Heart right ventricle (tissue), 16 donors: ENCODE measurements around the gene FTCDNL1. TPM values are rescaled to one million over a fixed set of nuclear protein-coding genes. Genes with fewer than 3 reads are reported as not detected.

ENCODE experiments used
- ATAC-seq, 8 donors: fragments of 200-7000 bp; cut with Tn5 transposase; one replicate each; pipeline ENCODE4 v1.9.1; 2020; ENCODE audit warnings: mild to moderate bottlenecking in 8 of 8, moderate library complexity in 8 of 8, moderate number of reproducible peaks in 1 of 8
- DNase-seq, 2 donors: peaks; one replicate each; pipeline ENCODE4 v3.0.0-alpha.2; 2020
- H3K27ac ChIP-seq, 10 donors: fragments of 200-600 bp; sonication (generic) in 2 of 10; one replicate each; pipeline versions ENCODE4 v1.5.0 to v1.8.0; 2020 to 2022; ENCODE audit warnings: mild to moderate bottlenecking in 3 of 10
- H3K27me3 ChIP-seq, 7 donors: fragments of 200-600 bp; one replicate each; pipeline ENCODE4 v1.8.0; 2021 to 2022; ENCODE audit warnings: mild to moderate bottlenecking in 2 of 7
- H3K36me3 ChIP-seq, 9 donors: fragments of 200-600 bp; sonication (generic) in 1 of 9; one replicate each; pipeline versions ENCODE4 v1.5.0 to v1.8.0; 2020 to 2022; ENCODE audit warnings: mild to moderate bottlenecking in 2 of 9
- H3K4me1 ChIP-seq, 9 donors: fragments of 200-600 bp; sonication (generic) in 1 of 9; one replicate each; pipeline versions ENCODE4 v1.5.0 to v1.8.0; 2020 to 2022; ENCODE audit warnings: mild to moderate bottlenecking in 4 of 9
- H3K4me3 ChIP-seq, 10 donors: fragments of 200-600 bp; sonication (generic) in 2 of 10; one replicate each; pipeline versions ENCODE4 v1.5.0 to v1.8.0; 2020 to 2022; ENCODE audit warnings: mild to moderate bottlenecking in 7 of 10, moderate library complexity in 2 of 10
- H3K9me3 ChIP-seq, 11 donors: fragments of 200-600 bp in 10 of 11; sonication (generic) in 2 of 11; one replicate each; pipeline versions ENCODE4 v1.5.0 to v1.8.0; 2013 to 2022; ENCODE audit warnings: mild to moderate bottlenecking in 2 of 11, control low read depth in 1 of 11, moderate library complexity in 1 of 11
- WGBS, 2 donors: extraction: QIAGEN DNeasy Blood & Tissue Kit; methylation state at CpG; one replicate each; pipeline ENCODE4 v1.1.7; 2013; ENCODE audit warnings: inconsistent platforms in 1 of 2; 5-methylcytosine and 5-hydroxymethylcytosine counted together
- intact Hi-C, 10 donors: fragments of 100-400 bp; cut with DNase I; formaldehyde crosslinking; loops; one replicate each; pipeline versions ENCODE4 v1.11.1 to v1.14.2; 2022
- polyA plus RNA-seq, 2 donors: library from polyadenylated mRNA; stranded (reverse); fragments of 200-250 nt; gene quantifications; one replicate each; pipeline ENCODE4 v1.2.3, GENCODE V29; 2013
- total RNA-seq, 10 donors: library from RNA; stranded (reverse); fragmentation: NEBNext Ultra II Directional in 3 of 10; extraction: Animal tissue kit (Norgen Biotek cat#: 25700) in 3 of 10; gene quantifications; one replicate each; pipeline versions ENCODE4 v1.2.1 to v1.2.4, GENCODE V29; 2021 to 2023
- TF ChIP-seq, protein P1 (sequence below), 9 donors: fragments of 200-600 bp; sonication (generic) in 2 of 9; IDR thresholded peaks; one replicate each; pipeline versions ENCODE4 v1.5.0 to v1.8.0; 2021 to 2022; ENCODE audit warnings: antibody characterized with exemption in 9 of 9, mild to moderate bottlenecking in 5 of 9, moderate library complexity in 1 of 9
- donor health status: Arrhythmogenic right ventricular cardiomyopathy.
- donor health status: ischemic (EF 13 %, LVEDD 7.1; RV severe dilation, severe dysfunction).
- donor health status: healthy with polysubstance abuse.
- donor health status: DM: no; HTN: yes; CAD: no.
- donor health status: DM: no; HTN: no; CAD: no.
- donor health status: ischemic (EF 25% LVEDD 6.9; RV normal size, moderate dysfunction).
- donor health status: ischemic (EF 25% LVEDD 5.7; RV mildly dilated, moderate dysfunction).
- donor health status: healthy.
- donor health status: DM: yes; HTN: yes; CAD: no.
- donor health status: Ischemic cardiomyopathy.
- donor health status: ischemic (EF 35%, LVEDD 5.7; RV mildly dilated, moderate dysfunction).
- donor health status: nonischemic (EF 11% LVEDD 7.7; RV severe dilation, severe dysfunction).
- donor health status: DM: yes; HTN: yes; CAD: no.
- donor health status: PGD.
- donor health status: ischemic (EF 29% LVEDD 5.4; RV normal size, mild dysfunction).
- donor health status: nonischemic (EF 23%, LVEDD 6.1; RV moderate dilation, normal function).

Gene FTCDNL1
- total and polyA plus RNA-seq, 12 donors: 0.44 to 7.1 (median 4.3) TPM

DNA sequence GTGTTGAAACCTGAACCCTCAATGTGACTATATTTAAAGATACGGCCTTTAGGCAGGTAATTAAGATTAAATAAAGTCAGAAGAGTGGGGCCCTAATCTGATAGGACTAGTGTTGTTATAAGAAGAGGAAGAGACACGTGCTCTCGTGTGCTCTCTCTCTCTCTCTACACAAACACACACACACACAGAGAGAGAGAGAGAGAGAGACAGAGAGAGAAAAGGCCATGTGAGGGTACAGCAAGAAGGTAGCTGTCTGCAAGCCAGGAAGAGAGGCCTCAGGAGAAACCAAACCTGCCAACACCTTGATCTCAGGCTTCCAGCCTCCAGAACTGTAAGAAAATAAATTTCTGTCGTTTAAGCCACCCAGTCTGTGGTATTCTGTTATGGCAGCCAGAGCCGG is 106.7 kb downstream of the FTCDNL1 start:
- DNase-seq (no peak), ATAC-seq (no peak)
- WGBS, 2 donors: 43 to 48% methylated on average over 5 of the region's 5 CpGs
- Histone ChIP-seq H3K4me3 (no peak overlapping the region), H3K9me3 (no peaks in the 10 kb centered on the region), H3K27ac (no peak overlapping the region), H3K4me1 (peaks cover 0 to 9% (median 0%) of the 10 kb centered on the region in 9 donors), H3K27me3 (peaks cover 0 to 39% (median 14%) of the 10 kb centered on the region in 7 donors), H3K36me3 (no peaks in the 10 kb centered on the region)
- intact Hi-C loops: loop anchor here in 3 of 10 donors (5.0 to 10.0 kb wide), 3 partner anchors 1429 to 1437 kb away; no protein-coding TSS in a partner anchor
- TF ChIP-seq, protein P1, sequence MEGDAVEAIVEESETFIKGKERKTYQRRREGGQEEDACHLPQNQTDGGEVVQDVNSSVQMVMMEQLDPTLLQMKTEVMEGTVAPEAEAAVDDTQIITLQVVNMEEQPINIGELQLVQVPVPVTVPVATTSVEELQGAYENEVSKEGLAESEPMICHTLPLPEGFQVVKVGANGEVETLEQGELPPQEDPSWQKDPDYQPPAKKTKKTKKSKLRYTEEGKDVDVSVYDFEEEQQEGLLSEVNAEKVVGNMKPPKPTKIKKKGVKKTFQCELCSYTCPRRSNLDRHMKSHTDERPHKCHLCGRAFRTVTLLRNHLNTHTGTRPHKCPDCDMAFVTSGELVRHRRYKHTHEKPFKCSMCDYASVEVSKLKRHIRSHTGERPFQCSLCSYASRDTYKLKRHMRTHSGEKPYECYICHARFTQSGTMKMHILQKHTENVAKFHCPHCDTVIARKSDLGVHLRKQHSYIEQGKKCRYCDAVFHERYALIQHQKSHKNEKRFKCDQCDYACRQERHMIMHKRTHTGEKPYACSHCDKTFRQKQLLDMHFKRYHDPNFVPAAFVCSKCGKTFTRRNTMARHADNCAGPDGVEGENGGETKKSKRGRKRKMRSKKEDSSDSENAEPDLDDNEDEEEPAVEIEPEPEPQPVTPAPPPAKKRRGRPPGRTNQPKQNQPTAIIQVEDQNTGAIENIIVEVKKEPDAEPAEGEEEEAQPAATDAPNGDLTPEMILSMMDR (IDR thresholded peaks at IDR 0.05): no peak

DNA sequence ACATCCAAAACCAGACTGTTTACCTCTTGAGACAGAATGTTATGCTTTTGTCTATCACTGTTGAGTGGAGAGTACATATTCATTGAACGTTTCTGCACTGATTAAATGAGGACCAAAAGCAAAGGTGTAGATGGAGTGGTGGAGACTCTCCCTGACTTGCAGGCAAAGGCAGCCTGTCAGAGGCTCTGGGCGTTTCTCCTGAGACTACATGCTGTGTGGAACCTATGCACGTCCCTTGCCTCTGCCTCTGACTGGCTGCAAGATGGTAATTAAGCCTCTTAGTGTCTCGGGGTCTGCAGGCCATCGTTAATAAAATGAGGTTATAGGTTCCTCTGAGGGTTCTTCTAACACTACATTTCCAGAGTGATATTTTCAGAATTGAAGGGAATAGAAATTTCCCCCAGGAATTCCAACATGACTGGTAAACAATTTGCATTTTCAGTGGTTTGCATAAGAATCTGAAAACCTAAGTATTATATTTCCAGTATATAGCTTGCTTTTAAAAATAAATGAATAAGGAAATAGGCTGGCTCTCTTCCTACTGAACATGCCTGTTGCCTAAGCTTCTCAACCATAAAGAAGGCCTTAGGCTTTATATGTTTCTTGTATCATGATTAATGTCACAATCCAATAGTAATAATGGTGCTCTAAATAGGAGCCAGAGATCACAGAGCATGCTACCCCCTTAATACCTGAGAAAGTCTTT is 107.4 kb downstream of the FTCDNL1 start:
- WGBS, 2 donors: 54 to 55% methylated on average over 5 of the region's 5 CpGs
- intact Hi-C loops: loop anchor here in 3 of 10 donors (5.0 to 10.0 kb wide), 3 partner anchors 1429 to 1436 kb away; no protein-coding TSS in a partner anchor

DNA sequence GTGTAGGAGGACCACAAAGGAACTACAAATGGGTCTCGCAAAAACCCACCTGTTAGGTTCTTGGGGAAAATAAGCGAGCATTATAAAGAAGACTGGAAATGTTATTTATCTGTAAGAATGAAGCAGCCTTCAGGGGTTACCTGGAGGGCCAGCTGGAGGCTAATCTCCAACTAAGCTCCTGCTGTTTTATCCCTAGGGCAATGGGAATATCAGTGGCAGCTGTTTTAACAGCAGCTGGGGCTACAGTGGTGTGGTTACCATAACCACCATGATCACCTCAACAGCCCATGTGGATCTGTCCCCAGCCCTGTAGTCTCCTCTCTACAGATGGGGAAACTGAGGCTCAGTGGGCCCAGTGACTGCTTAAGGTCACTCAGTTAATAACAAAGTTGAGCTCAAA is 108.1 kb downstream of the FTCDNL1 start:
- H3K4me1 ChIP-seq: peaks cover 0 to 13% (median 0%) of the 10 kb centered on the region in 9 donors
- TF ChIP-seq, protein P1 (IDR thresholded peaks at IDR 0.05): no peak
- WGBS, 2 donors: 78 to 84% methylated on average over 2 of the region's 2 CpGs
- no peak for DNase-seq
- no peaks in the 10 kb centered on the region for H3K9me3 ChIP-seq
- no peak overlapping the region for H3K27ac ChIP-seq
- no peak overlapping the region for H3K4me3 ChIP-seq
- H3K27me3 ChIP-seq: peaks cover 0 to 53% (median 17%) of the 10 kb centered on the region in 7 donors
- intact Hi-C loops: loop anchor here in 3 of 10 donors (5.0 to 10.0 kb wide), 3 partner anchors 1428 to 1436 kb away; no protein-coding TSS in a partner anchor
- H3K36me3 ChIP-seq: no peaks in the 10 kb centered on the region
- no peak for ATAC-seq

More for the DNA sequence above, 107.4 kb downstream of the FTCDNL1 start:
- Histone ChIP-seq H3K4me1 (peaks cover 0 to 13% (median 0%) of the 10 kb centered on the region in 9 donors), H3K27me3 (peaks cover 0 to 46% (median 17%) of the 10 kb centered on the region in 7 donors), H3K36me3 (no peaks in the 10 kb centered on the region), H3K9me3 (no peaks in the 10 kb centered on the region), H3K4me3 (no peak overlapping the region), H3K27ac (no peak overlapping the region)
- ATAC-seq (no peak), DNase-seq (no peak)
- TF ChIP-seq, protein P1 (IDR thresholded peaks at IDR 0.05): no peak

DNA sequence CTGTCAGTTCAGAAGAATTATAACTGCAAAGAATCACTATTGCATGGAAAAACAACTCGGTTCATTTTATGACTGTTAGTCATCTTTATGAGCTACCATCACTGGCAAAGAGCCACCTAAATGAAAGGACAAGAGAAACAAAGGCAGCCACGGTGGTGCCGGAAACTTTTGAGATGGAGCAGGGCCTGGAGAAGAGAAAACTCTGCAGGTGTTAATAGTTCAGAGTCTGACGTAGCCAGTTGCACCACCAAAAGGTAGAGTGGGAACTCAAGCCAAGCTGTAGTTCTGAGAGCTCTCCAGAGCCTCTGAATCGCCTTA is 110.9 kb downstream of the FTCDNL1 start:
- no peak overlapping the region for H3K4me3 ChIP-seq

More for the DNA sequence above, 110.9 kb downstream of the FTCDNL1 start:
- Histone ChIP-seq H3K9me3 (no peaks in the 10 kb centered on the region), H3K36me3 (no peaks in the 10 kb centered on the region), H3K4me1 (peaks cover 0 to 13% (median 0%) of the 10 kb centered on the region in 9 donors), H3K27me3 (peaks cover 0 to 58% (median 9%) of the 10 kb centered on the region in 7 donors), H3K27ac (no peak overlapping the region)
- WGBS, 2 donors: 37% methylated on average over 5 of the region's 5 CpGs
- ATAC-seq (no peak), DNase-seq (no peak)
- intact Hi-C loops: loop anchor here in 4 of 10 donors (2.0 to 10.0 kb wide), 4 partner anchors 1425 to 1433 kb away; no protein-coding TSS in a partner anchor
- TF ChIP-seq, protein P1 (IDR thresholded peaks at IDR 0.05): peak in 1 of 9 donors; percentile 3
